HG03159 (cell line): ENCODE measurements around the gene ZCCHC9.

Experiments
- ATAC-seq: cut with Tn5 transposase; IDR thresholded peaks from one replicate; pipeline ENCODE4 v1.9.1; 2021; ENCODE audit warnings: mild to moderate bottlenecking, moderate library complexity; ENCODE audit not compliant: unreplicated experiment

ZCCHC9 gene

GRCh38 chr5:81355291-81356251 lies 54.2 kb downstream of the ZCCHC9 start:
- no peak for ATAC-seq

DNA sequence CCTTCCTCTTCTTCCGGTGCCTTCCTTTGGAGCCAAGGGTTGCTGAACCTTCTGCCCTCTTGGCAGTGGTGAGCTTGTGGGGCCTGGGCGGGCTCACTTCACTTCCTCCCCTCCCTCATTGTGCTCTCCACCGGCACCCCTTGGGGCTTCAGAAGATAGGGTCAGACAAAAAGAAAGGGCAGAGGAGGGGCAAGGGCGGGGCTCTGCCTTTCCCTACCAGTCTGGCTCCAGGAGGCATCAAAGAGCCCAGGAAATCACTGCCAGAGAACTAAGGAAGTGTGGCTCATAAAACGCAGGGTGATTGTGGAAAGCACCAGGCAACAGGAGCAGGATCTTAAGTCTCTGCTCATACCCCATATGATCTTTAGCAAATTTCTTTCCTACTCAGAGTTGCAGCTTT lies 57.7 kb downstream of the ZCCHC9 start:
- no peak for ATAC-seq

DNA sequence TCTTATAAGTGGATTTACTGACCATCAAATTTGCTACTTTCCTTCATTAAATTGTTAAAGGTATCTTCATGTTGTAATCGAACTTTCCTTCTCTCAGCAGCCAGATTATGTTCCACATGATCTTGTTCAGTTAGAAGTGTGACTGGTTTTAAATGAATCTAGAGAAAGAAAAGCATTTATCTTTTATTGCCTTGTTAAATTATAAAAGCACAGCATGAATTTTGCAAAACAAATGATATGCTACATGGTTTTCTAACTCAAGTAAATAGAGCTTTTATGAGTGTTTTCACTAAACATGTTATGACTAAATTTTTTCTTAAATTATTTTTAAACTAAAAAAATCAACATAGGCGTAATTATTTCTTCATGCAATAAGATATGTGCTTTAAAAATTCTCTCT lies 58.5 kb downstream of the ZCCHC9 start:
- ATAC-seq, result no peak

GRCh38 chr5:81360640-81361039 lies 59.3 kb downstream of the ZCCHC9 start:
- ATAC-seq, result no peak

- no peak for ATAC-seq
Observed at GRCh38 chr5:81361600-81361999, 60.2 kb downstream of the ZCCHC9 start.
